Measurements from ENCODE around the gene NPEPPS.

Gene NPEPPS

GRCh38 chr17:47663912-47664623 is 133.2 kb downstream of the NPEPPS start:
- peak in 1 of 3 experiments; percentile 33 for DNase-seq (ENCODE audit: low read depth in 2 of 3, low spot score in 2 of 3)

GRCh38 chr17:47664624-47664941 is 133.7 kb downstream of the NPEPPS start:
- no peak for DNase-seq (ENCODE audit: low read depth in 2 of 3, low spot score in 2 of 3)

- no peak for DNase-seq (ENCODE audit: low read depth in 2 of 3, low spot score in 2 of 3)
These were observed 134.7 kb downstream of the NPEPPS start for GRCh38 chr17:47665655-47666054.

GRCh38 chr17:47669081-47669480 is 138.2 kb downstream of the NPEPPS start:
- DNase-seq (ENCODE audit: low read depth in 2 of 3, low spot score in 2 of 3) = no peak

- no peak for DNase-seq (ENCODE audit: low read depth in 2 of 3, low spot score in 2 of 3)
These were observed 139.2 kb downstream of the NPEPPS start for GRCh38 chr17:47670064-47670463.
